Calu3 (cell line): ENCODE results near the gene STK10. TPM values are rescaled to one million over a fixed set of nuclear protein-coding genes. Genes with fewer than 3 reads are reported as not detected.

Experiments used
- BruUV-seq: library from RNA; stranded (reverse); fragments of 400-500 nt; replicated peaks from 2 replicates; lab custom pipeline; 2021; lab: Mats Ljungman, UMichigan
- CTCF ChIA-PET: fragments of 300-600 bp; sonication (Branson Sonifier 250); formaldehyde crosslinking; loops from one replicate; lab custom pipeline; 2022; ENCODE audit warnings: antibody characterized with exemption; lab: Charles Lee
- DNase-seq: peaks from one replicate; pipeline ENCODE4 v3.0.0; 2022
- H3K27ac Mint-ChIP-seq: one replicate; pipeline ENCODE4 v1.8.0; 2022; ENCODE audit warnings: mixed read lengths; ENCODE audit not compliant: unreplicated experiment
- H3K27me3 Mint-ChIP-seq: one replicate; pipeline ENCODE4 v1.8.0; 2022; ENCODE audit warnings: mixed read lengths; ENCODE audit not compliant: unreplicated experiment
- H3K36me3 Mint-ChIP-seq: one replicate; pipeline ENCODE4 v1.8.0; 2022; ENCODE audit warnings: mild to moderate bottlenecking, moderate library complexity, mixed read lengths; ENCODE audit not compliant: insufficient read depth, unreplicated experiment
- H3K4me1 Mint-ChIP-seq: one replicate; pipeline ENCODE4 v1.8.0; 2022; ENCODE audit warnings: mild to moderate bottlenecking, low read depth, mixed read lengths; ENCODE audit not compliant: unreplicated experiment
- H3K4me3 Mint-ChIP-seq: one replicate; pipeline ENCODE4 v1.8.0; 2022; ENCODE audit warnings: mild to moderate bottlenecking, low read depth, moderate library complexity, mixed read lengths; ENCODE audit not compliant: unreplicated experiment
- H3K9me3 Mint-ChIP-seq: one replicate; pipeline ENCODE4 v1.8.0; 2022; ENCODE audit warnings: low read depth, mixed read lengths; ENCODE audit not compliant: unreplicated experiment
- CTCF ChIP-seq: fragments of 200-600 bp; IDR thresholded peaks from one replicate; pipeline ENCODE4 v1.8.0; 2022; ENCODE audit warnings: antibody characterized with exemption; ENCODE audit not compliant: unreplicated experiment
- intact Hi-C: fragments of 100-400 bp; cut with micrococcal nuclease; formaldehyde crosslinking; loops from one replicate; pipeline ENCODE4 v1.10.0; 2022; ENCODE audit not compliant: unreplicated experiment
- total RNA-seq: library from RNA; stranded (reverse); gene quantifications from 2 replicates; pipeline ENCODE4 v1.2.3, GENCODE V29; 2022

Gene STK10
- total RNA-seq, 1 experiment from 2014 or later, result 27.4 TPM

- no peaks in the 10 kb centered on the region for H3K4me1 Mint-ChIP-seq
- intact Hi-C loops, result no loop called here
- H3K9me3 Mint-ChIP-seq, result no peaks in the 10 kb centered on the region
- no peak overlapping the region for H3K4me3 Mint-ChIP-seq
- BruUV-seq, result no TSS peak
- TF ChIP-seq CTCF, result no peak
- H3K36me3 Mint-ChIP-seq, result peaks cover 5% of the 10 kb centered on the region
- no peak for DNase-seq
- CTCF ChIA-PET, result interaction anchor here (2.5 kb wide), 1 partner anchor 146 kb away, joined by 40 read pairs; no protein-coding TSS in a partner anchor
- no peak overlapping the region for H3K27ac Mint-ChIP-seq
- H3K27me3 Mint-ChIP-seq, result no peaks in the 10 kb centered on the region
Measured at GRCh38 chr5:172058088-172058487, 129.9 kb downstream of the STK10 start.

GRCh38 chr5:172055996-172056395 is 132.0 kb downstream of the STK10 start:
- H3K4me3 Mint-ChIP-seq, result no peak overlapping the region
- CTCF ChIA-PET, result no interaction called here

DNA sequence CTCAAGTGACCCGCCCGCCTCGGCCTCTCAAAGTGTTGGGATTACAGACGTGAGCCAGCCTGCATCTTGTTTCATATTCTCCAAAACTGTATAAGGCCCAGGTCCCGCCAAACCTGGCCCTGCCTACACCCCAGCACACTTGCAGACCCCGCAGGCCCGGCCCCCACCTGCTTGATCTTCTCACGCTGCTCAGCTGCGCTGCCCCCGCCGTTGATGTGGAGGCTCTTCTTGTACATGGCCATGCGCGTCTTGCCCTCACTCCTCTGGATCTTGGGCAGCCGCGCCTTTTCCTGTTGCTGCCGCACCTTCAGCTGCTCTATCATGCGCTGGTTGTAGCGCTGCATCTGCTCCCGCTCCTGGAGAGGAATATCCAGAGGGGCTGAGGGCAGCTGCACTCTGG is 132.6 kb downstream of the STK10 start:
- no peak for DNase-seq
- H3K36me3 Mint-ChIP-seq, result peaks cover 10% of the 10 kb centered on the region
- no peaks in the 10 kb centered on the region for H3K9me3 Mint-ChIP-seq
- CTCF ChIA-PET, result no interaction called here
- H3K4me3 Mint-ChIP-seq, result no peak overlapping the region
- no peak for TF ChIP-seq CTCF
- BruUV-seq, result no TSS peak
- no peaks in the 10 kb centered on the region for H3K4me1 Mint-ChIP-seq
- intact Hi-C loops, result no loop called here
- no peak overlapping the region for H3K27ac Mint-ChIP-seq
- H3K27me3 Mint-ChIP-seq, result no peaks in the 10 kb centered on the region

More at GRCh38 chr5:172055996-172056395, 132.0 kb downstream of the STK10 start:
- Mint-ChIP-seq H3K27ac (no peak overlapping the region), H3K4me1 (no peaks in the 10 kb centered on the region), H3K27me3 (no peaks in the 10 kb centered on the region), H3K36me3 (peaks cover 5% of the 10 kb centered on the region), H3K9me3 (no peaks in the 10 kb centered on the region)
- intact Hi-C loops, result no loop called here
- TF ChIP-seq CTCF, result no peak
- no peak for DNase-seq
- BruUV-seq, result no TSS peak

GRCh38 chr5:172054611-172055153 is 133.3 kb downstream of the STK10 start:
- Mint-ChIP-seq H3K36me3 (peaks cover 9% of the 10 kb centered on the region), H3K4me1 (no peaks in the 10 kb centered on the region), H3K27me3 (no peaks in the 10 kb centered on the region), H3K27ac (no peak overlapping the region), H3K9me3 (no peaks in the 10 kb centered on the region), H3K4me3 (no peak overlapping the region)
- no TSS peak for BruUV-seq
- DNase-seq, result no peak
- CTCF ChIA-PET, result no interaction called here
- intact Hi-C loops, result no loop called here
- no peak for TF ChIP-seq CTCF
